GM04503 (cell line): ENCODE data around the gene SF3A1.

Experiments
- DNase-seq: peaks from one replicate; pipeline ENCODE4 v3.0.0-alpha.2; 2012; ENCODE audit warnings: low read depth

Gene SF3A1

GRCh38 chr22:30385942-30386341 lies 29.2 kb upstream of the SF3A1 start:
- DNase-seq = no peak

- DNase-seq = no peak
These were observed 26.4 kb upstream of the SF3A1 start for GRCh38 chr22:30383061-30383460.

GRCh38 chr22:30382340-30382739 lies 25.6 kb upstream of the SF3A1 start:
- no peak for DNase-seq

DNA sequence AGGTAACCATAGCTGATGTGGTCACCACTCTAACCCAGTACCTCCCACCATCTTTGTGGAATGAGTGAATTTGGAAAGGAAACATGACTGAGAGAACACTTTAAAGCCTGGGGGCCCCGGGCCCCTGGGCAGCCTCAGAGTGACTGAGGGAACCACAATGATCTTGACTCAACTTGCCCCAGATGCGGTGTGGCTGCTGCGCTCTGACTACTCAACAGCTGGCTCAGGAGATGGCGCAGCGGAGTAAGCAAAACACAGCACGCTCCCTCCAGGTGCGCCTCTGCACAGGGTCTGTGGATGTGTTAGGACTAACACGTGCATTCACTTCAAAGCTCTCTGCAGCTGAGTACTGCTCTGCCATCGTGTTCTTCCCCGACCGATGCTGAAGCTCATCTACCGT lies 24.6 kb upstream of the SF3A1 start:
- DNase-seq = no peak

- DNase-seq = no peak
These were observed 23.3 kb upstream of the SF3A1 start for GRCh38 chr22:30380011-30380410.

DNA sequence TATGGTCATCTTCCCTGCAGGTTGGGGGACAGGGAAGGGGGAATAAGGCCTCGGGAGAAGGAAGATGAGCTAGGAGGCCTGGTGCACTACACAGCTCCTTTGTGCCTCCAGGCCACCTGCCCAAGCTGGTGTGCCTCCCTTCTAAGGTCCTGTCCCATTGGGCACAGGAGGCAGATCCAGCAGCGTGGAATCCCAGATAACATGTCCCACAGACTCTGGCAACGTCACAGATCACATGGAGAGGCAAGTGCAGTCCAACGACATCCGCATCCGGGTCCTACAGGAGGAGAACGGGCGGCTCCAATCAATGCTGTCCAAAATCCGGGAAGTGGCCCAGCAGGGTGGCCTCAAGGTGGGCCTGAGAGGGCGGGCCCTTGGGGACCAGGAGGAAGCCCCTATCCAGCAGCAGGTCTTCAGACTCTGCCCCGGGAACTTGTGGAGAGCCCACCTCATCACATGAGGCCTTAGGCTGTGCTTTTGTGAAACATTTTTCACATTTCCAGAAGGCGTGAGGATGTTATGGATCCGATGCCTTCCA lies 18.7 kb upstream of the SF3A1 start:
- DNase-seq = no peak

- no peak for DNase-seq
These were observed 16.9 kb upstream of the SF3A1 start for GRCh38 chr22:30373331-30374325.

- DNase-seq = no peak
These were observed 16.2 kb upstream of the SF3A1 start for GRCh38 chr22:30372915-30373314.

DNA sequence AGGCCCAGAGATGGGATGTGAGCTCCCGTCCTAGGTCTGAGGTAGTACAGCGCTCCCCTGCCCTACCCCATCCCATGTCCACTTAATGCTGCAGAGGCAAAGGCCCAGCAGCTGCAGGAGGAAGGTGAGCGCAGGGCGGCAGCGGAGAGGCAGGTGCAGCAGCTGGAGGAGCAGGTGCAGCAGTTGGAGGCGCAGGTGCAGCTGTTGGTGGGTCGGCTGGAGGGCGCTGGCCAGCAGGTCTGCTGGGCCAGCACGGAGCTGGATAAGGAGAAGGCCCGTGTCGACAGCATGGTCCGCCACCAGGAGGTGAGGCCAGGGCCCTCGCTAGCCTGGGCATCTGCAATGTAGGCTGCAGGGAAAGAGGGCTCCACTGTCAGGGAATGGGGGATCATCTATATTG lies 15.3 kb upstream of the SF3A1 start:
- DNase-seq = no peak

- DNase-seq = no peak
These were observed 14.6 kb upstream of the SF3A1 start for GRCh38 chr22:30371321-30371720.

DNA sequence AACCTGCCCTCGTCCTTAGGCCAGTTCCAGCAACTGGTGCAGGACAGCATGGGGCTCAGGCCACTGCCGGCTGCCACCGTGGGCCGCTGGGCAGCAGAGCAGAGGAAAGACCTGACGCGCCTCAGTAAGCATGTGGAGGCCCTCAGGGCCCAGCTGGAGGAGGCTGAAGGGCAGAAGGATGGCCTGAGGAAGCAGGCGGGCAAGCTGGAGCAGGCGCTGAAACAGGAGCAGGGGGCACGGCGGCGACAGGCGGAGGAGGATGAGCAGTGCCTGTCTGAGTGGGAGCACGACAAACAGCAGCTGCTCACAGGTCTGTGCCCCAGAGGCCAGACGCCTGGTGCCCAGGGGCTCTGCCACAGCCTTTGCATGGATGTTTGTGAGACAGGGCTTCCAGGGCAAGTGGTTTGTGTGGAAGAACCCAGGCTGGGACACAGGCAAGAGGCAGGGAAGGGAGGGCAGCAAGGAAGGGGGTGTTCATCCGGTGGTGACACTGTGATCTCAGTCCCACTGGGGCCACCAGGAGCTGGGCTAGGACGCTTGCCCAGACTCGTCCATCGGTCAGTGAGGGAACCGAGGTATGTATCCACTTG lies 14.0 kb upstream of the SF3A1 start:
- no peak for DNase-seq

- DNase-seq = no peak
These were observed 11.7 kb upstream of the SF3A1 start for GRCh38 chr22:30368420-30368819.

- DNase-seq = no peak
These were observed 9.2 kb upstream of the SF3A1 start for GRCh38 chr22:30365891-30366290.

DNA sequence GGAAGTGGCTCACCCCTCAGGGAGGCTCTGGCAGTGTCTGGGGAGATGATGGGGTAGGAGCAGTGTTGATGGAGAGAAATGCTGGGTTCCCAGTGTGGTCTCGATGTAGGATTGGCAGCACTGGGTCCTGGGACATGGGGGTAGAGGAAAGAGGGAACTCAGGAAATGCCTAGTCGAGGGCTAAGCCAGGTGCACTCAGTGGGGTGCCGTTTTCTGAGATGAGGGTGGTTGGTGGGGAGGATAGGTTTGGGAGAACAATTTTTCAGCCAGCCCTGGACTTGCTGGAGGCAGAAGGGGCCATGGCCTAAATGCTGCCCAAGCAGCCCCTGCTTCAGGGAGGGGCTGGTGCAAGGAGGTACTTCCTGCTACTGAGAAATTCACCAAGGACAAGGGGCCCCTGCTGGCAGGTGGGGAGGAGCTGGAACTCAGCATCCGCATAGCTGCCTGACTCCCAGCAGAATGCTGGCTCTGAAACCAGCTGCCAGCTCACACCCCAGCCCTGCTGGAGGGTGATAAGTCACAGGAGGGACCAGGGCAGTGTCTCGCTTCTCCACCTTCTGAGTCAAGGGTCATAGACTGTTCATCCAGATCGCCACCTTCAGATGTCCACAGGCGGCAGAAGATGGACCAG lies 6.1 kb upstream of the SF3A1 start:
- DNase-seq = no peak

GRCh38 chr22:30361916-30362650 lies 5.4 kb upstream of the SF3A1 start:
- no peak for DNase-seq

DNA sequence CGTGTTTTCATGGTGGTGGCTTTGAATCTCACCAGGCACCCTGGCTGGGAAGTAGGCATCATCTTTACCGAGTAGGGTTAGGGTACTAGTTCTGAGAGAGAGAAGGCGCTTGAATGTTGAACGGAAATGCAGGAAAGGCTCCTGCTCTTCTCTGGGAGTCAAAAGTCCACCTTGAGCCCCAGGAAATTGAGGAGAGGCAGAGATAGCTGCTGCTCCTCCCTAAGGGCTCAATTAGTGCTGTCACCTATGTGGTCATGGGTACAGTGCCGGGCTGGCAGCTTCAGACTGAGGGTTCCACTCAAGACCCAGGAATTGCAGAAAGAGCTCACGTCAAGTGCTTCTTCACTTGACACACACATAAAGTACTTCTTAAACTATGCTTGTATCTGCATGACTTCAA lies 1.8 kb upstream of the SF3A1 start:
- DNase-seq = no peak

DNA sequence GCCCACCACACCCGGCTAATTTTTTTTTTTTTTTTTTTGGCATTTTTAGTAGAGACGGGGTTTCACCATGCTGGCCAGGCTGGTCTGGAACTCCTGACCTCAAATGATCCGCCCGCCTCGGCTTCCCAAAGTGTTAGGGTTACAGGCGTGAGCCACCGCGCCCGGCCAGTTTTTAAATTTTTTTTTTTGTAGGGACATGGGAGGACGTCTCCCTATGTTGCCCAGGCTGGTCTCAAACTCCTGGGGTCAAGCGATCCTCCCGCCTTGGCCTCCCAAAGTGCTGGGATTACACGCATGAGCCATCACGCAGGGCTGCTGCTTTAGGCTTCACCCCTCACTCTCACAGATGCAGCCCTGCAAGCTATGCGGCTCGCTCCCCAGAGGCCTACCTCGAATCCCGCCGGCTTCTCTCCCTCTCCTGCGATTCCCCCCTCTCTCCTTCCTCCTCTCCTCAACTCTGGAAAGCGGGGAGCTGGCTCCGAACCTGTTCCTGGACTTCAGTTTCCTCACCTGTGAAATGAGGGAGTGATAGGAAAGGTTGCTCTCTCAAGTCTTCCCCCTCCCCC lies 1.0 kb upstream of the SF3A1 start:
- DNase-seq = no peak

- no peak for DNase-seq
These were observed 509 bp upstream of the SF3A1 start for GRCh38 chr22:30357236-30357570.

DNA sequence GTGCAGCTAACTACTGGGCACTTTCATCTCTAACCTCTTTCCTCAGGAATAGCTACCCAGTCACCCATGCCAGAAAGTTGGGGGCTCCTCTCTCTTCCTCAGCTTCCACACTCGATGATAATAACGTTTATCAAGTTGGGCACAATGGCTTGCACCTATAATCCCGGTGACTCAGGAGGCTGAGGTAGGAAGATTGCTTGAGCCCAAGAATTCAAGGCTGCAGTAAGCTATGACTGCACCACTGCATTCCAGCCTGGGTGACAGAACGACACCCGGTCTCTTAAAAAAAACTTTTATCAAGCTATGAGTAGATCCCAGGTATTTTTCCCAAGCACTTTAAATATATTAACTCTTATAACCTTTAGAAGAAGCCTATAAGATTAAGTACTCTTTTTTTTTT lies 2.0 kb downstream of the SF3A1 start:
- DNase-seq = no peak

DNA sequence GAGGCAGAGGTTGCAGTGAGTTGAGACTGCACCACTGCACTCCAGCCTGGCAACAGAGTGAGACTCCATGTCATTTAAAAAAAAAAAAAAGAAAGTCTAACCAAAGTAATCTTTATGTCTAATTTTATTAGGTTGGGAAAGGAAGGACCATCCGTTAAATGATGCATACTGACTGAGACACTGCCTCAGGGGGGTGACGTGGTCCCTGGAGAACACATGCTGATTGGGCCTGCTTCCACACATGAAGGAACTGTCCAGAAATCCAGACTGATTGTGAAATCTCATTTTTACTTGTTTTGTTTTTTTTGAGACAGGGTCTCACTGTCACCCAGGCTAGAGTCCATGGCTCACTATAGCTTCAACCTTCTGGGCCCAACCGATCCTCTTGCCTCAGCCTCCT lies 5.5 kb downstream of the SF3A1 start:
- DNase-seq = peak; percentile 47

- peak; percentile 50 for DNase-seq
These were observed 7.9 kb downstream of the SF3A1 start for GRCh38 chr22:30348809-30349208.

DNA sequence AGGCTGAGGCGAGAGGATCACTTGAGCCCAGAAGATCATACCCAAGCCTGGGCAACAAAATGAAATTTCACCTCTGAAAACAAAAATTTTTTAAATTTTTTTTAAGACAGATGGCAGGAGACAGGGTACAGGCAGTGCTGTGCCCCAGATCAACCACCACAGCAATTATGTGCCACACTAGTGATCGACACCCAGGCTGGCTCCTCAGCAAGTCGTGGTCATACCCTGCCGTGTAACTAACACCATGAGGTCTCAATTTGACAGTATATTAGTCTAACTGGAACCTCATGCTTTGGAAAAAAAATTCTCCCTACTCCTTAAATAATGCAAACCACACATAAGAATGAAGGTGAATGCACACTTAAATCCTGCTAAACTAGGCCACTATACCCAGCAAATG lies 8.3 kb downstream of the SF3A1 start:
- no peak for DNase-seq
